GM18870 (cell line): ENCODE results near the gene TBX19.

ENCODE experiments used
- ATAC-seq: cut with Tn5 transposase; IDR thresholded peaks from one replicate; pipeline ENCODE4 v1.9.1; 2021; ENCODE audit warnings: moderate library complexity; ENCODE audit not compliant: unreplicated experiment

Gene TBX19

DNA sequence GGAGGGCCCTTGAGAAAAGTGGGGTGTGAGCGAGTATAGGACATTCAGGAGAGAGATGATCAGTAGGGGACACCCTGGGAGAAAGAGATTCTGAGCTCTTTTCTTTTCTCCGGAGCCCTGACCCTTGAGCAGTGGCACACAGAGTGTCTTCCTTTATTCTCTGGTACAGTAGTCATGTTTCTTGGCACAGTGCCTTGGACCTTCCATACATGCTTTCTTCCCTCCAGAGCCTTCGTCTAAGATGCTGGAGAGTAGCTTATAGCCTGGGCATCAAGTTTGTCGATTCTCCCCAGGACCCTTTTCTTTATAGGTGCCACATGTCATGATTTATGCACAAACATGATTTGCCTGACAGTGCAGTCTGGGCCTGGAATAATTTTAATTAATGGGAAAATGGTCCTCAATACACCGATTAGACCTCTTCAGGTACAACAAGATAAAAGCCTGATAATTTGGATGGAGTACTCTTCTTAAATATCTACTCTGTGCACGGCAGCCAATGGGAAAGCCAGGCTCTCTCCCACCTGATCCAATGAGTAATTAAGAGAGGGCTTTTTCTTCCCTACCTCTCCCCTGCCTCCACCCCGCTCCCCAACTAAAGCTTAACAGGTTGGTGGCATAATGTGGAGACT lies at the start of gene TBX19:
Gene TBX19 (plus strand): TSS at position 582 of the 632 bp plus-strand sequence. CDS start 214 bp downstream, outside the sequence.
- no peak for ATAC-seq

DNA sequence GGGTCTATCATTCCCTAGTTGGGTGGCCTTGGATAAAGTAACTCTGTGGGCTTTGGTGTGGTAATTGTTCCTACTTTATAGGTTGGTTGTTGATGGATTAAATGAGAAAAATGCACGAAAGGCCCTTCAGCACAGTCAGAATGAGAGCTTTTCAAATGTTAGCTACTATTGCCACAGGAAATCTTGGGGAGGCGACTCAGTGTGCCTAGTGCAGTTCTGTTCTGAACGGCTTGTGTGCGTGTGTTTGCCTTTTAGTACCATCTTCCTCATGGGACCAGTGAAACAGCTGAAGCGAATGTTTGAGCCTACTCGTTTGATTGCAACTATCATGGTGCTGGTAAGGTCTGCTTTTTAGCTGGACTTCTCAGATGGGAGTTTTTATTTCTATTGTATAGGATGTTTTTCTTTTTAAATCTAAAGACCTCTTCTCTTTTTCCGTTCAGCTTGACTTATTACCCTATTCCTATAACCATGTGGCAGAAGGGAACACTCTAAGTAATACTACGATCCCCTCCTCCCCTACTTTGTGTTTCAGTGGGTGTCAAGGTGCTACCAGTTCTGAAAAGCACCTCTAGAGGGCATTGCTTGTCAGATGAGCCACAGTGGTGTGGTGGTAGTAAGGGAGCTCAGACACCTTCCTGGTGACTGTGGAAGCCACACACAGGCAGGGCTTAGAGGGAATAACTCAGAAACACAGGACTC lies 45.7 kb upstream of the TBX19 start:
- no peak for ATAC-seq

DNA sequence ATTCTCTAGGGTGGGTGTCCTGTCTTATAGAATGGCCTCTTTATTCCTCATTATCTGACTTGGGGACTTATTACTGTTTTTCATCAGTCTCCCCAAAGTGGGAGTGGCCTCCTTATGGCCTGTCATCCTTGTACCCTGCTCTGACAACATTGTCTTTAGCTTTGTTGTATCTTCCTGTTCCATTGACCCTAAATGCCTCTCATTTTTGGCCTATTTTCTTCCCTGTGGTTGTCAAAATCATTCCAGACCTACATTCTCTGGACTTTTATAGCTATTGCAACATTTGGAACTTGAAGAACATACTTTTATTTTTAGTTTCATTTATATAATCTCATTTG lies 45.2 kb upstream of the TBX19 start:
- no peak for ATAC-seq

DNA sequence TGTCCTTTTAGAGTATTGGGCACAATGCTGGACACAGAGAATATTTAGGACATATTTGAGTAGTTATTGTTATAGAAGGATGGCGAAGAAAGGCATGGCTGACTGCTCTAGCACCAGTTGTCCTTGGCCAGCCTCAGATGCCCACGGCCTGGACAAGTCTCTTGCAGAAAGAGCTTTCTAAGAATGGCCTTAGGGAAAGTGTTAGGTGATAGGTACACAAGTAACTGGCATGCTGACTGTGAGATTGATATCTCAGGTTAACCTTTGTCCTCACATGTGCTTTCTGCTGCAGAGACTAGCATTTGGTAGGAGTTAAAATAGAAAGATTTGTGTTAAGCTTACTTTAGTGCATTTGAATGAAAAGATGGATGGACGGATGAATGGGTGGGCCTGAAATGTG lies 44.7 kb upstream of the TBX19 start:
- ATAC-seq = no peak

DNA sequence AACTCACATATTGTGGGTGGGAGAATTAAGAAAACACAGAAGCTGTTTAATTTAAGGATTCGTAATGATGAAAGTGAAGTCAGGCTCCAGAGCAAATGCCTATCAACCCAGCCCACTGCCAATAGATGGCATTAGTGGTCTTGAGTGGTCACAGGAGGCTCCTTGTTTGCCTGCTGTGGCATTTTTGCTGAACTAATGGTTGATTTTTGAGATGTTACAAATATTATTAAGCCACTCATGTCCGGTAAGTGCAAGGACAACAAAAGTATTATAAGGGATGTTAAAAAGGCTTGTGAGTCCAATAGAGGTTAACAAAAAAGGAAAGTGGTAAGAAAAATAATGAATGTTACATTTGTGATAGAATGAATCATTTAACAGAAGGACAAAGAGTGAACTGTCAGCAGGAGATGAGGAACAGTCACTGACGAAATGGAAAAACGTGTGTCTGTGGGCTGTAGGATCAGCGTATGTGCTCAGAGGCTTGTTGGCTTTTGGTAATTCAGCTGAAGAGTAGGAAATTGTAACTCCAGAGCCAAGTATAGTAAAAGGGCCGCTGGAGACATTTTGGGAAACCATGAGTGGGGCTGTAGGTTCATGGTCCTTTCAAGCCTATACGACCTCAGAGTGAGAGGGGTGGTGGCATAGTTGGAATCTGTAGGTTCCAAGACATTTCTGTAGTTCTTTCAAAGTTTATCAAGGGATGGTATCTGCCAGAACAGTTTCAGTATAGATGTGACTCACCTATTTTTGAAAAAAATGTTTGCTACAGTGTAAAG lies 43.7 kb upstream of the TBX19 start:
- no peak for ATAC-seq

DNA sequence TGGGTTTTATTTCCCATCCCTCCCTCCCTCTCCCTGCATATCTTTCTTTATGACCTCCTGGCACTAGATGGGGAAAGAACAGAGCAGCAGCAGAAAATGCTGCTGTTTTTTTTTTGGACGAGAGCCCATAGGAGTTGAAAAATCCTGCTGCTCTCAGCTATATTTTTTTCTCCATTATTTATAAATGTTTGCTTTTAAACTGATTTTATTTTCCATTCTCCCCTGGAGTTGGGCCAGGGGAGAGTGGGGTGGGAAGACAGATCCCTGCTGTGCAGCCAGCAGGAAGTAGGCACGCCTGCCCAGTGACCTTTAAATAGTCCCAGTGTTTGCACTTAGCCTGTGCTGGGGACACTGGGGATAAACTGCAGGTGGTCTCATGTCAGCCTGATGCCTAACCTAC lies 37.5 kb upstream of the TBX19 start:
- no peak for ATAC-seq

DNA sequence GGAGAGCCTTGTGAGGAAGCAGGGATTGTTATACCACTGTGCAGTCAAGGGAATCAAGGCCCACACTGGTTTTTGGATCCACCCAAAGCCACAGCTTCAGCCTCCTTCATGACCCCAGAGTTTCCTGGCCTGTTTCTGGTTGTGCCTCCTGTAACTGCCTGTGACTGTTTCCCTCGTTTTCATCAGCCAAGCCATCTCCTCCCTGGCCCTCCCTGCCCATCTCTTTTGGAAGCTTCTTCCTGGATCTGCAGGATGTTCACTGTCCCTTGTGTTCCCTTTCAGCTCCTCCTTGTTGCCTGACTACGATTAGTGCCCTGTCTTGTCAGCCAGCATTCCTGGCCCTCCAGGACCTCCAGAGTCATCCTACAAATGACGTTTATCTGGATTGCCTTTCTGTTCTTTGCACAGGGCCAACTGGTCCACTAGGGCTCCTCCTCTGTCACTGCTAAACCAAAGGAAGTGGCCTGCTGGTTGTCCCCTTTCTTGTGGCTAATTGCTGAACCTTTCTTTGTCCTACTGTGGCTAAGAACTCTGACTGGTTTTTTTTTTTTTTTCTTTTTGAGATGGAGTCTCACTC lies 37.0 kb upstream of the TBX19 start:
- no peak for ATAC-seq

DNA sequence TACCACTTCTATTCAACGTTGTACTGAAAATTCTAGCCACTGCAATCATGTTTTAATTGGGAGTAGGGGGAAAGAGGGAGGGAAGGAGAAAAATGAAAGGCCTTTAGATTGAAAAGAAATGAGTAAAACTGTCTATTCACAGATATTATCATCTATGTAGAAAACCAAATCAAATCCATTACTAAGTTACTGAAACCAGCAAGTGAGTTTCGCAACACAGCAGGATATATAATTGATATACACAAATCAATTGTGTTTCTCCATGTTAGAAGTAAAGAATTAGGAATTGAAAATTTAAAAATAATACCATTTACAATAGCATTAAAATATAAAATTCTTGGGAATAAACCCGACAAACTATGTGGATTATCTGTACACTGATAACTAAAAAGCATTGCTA lies 35.6 kb upstream of the TBX19 start:
- no peak for ATAC-seq

DNA sequence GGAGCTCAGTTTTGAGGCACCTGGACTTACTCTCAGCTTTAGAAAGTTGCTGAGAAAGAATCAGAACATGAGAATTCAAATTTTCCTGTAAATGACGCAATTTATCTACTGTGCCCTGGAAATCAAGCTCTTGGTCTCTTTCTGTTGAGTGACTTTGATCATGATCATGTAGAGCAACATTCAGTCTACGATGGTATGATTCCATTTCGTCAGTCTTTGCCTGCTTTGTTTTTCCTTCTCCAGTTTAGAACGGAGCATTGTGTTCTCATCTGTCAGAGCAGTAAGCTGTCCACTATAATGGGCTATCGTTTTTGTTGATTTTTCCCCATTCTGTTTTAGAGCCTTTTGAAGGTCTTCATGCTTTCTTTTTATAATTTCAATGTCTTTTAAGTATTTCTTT lies 34.2 kb upstream of the TBX19 start:
- ATAC-seq = no peak

DNA sequence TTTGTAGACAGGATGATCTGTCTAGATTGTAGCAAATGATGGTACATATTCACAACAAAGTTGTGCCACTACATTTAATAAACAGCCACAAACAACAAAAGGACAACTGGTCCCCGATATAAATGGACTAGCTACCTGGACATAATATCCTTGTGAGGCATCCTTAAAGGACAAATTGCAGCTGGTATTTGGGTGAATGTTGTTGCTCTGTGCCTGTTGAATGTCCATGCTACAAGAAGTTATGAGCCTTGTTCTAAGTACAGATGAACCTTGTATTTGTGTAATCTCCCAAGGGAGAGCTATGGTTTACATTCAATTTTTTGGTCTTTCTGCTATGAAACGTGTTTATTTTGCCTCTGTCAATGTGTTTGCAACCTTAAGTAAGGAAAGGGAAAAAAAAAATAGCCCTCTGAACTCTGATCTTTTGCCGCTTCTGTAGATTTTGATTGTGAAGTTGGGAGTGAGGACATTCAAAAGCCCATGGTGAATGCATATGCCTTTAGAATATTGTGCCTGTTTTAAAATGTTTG lies 28.4 kb upstream of the TBX19 start:
- ATAC-seq = no peak

DNA sequence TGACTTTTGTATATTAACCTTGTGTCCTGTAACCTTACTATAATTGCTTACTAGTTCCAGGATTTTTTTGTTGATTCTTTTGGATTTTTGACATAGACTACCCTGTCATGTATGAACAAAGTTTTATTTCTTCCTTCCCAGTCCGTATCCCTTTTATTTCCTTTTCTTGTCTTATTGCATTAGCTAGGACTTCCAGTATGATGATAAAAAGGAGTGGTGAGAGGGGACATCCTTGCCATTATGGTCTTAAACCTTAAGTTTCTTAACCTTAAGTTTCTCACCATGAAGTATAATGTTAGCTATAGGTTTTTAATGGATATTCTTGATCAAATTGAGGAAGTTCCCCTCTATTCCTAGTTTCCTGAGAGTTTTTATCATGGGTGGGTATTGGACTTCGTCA lies 24.5 kb upstream of the TBX19 start:
- ATAC-seq = no peak

DNA sequence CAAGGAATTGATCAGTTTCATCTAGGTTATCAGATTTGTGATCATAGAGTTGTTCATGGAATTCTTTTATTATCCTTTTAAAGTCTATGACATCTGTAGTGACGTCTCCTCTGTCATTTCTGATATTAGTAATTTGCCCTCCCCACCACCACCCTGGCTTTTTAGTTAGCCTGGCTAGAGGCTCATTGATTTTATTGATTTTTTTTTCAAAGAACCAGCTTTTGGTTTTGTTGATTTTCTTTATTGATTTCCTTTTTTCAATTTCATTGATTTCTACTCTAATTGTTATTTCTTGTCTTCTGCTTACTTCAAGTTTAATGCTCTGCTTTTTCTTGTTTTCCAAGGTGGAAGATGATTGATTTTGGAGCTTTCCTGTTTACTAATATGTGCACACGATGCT lies 23.3 kb upstream of the TBX19 start:
- no peak for ATAC-seq

DNA sequence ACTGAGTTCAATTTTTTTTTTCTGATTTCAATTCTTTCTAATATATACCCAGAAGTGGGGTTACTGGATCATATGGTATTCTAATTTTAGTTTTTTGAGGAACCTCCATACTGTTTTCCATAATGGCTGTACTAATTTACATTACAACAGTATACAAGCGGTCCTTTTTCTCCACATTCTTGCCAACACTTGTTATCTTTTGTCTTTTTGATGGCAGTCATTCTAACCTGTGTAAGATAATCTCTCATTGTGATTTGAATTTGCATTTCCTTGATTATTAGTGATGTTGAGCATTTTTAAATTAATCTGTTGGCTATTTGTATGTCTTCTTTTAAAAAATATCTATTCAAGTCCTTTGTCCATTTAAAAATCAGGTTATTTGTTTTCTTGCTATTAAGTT lies 21.1 kb upstream of the TBX19 start:
- ATAC-seq = no peak

DNA sequence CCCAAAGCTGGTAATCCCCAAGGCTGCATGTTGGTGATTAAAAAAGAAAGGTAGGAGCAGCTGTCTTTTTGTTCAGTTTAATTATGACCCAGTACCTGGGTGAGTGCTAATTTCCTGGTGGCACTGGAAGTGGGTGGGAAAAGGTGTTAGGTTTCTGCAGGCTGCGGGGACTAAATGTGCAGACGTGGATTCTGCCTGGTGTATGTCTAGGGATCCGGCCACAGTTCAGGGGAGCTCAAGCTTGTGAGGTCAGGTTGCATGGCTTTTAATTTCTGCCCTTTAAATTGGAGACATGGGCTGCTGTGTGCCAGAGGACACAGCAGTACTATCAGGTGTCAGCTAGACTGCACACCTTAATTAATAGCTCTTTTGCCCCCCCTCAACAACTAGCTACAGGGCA lies 20.3 kb upstream of the TBX19 start:
- ATAC-seq = no peak

DNA sequence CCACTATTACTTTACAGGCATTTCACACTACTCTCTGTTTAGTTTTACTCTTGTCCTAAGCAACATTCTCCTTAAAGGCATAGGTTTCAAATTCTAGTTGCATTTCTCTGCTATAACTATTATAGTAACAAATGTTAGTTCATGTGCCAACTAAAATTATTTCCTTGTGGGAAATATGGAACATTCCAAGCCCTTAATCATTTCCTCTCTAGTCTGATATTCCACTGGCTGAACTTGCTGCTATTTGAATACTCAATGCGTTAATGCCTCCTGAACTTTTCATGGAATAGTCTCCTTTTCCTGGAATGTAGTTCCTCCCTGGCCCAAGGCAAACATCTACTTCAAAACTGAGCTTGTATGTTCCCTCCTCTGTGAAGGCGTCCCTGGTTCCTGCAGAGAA lies 19.3 kb upstream of the TBX19 start:
- no peak for ATAC-seq

DNA sequence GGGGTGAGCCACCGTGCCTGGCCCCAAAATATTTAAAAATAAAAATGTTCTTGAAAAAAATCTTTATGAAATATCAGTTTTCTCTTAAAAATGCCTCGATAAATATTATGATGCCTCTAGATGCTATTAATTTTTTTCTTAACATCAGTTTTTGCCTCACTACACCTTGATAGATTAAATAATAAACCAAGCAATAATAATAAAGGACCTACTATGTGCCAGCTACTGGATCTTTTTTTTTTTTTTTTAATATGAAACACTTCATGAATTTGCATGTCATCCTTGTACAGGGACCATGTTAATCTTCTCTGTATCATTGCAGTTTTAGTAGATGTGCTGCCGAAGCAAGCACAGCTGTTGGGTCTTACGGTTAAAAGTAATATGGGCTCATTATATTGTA lies 17.5 kb upstream of the TBX19 start:
- no peak for ATAC-seq

DNA sequence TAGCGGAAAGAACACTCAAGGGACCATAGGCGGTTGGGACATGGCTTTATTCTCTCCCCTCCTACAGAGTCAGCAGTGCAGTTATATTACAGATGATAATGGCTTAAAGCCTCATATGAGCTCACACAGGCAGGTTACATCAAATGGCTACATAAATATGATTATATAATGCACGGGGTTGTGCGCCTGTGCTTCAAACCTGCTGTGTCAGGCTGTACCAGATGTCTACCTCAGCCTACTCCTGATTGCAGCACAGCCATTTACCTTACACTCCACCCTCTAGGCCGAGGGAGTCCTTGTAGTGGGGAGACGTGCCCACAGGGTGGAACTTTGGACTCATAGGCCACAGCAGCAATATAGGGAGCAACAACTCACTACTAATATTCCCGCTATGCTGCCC lies 16.4 kb upstream of the TBX19 start:
- no peak for ATAC-seq

DNA sequence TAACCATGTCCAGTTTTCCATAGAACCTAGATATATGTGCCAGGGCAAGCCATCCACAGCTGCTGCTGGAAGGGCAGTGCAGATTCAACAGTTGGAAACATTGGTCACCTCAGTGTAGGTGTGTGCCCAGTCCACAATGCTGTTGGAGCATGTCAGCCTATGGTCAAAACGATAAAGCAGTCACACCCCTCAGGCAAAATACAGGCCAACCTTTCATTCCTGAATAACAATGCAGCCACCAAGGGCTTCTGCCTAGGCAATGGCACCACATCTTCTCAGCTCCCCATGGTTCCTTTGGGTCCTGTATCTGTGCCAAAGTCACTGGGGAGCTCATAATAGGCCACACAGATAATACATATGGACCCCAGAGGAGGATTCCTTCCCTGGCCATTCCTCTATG lies 15.1 kb upstream of the TBX19 start:
- no peak for ATAC-seq

DNA sequence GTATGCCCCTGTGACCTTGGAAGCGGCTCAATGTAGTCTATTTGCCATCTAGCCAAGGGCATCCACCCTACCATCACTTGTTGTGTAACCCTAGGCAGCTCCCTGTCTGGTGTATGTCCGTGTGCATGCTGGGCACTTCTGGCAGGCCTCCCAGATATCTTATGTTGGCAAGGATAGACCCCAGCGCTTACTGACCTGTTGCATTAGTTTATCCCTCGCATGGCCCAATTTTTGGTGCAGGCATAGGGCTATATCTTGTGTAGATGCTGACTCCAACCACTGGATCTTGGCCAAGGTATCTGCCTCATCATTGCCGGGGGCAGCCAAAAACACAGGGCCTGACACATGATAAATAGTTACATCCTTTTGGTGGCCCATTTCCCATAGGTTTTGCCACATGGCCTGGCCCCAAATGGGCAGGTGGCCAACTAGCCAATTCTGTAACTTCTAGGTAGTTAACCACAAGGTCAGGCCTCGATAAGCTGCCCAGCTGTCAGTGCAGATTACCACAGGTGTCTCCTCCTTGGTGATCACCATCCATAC lies 14.0 kb upstream of the TBX19 start:
- no peak for ATAC-seq

DNA sequence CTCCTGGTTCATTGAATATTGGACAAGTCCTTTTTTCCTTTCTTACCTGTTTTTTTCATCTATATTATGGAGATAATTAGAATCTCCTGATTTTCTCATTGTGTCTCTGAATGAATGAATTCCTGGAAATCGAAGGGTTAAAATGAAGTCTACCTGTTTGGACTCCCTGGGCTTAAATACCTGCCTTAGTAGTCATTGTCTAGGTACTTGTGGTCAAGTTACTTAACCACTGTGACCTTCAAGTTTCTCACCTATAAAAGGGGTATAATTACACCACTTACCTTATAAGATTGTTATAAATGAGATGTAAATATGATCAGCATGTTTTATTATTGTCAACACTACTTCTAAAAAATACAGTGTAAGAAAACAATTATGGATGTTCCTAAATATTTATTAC lies 9.0 kb upstream of the TBX19 start:
- ATAC-seq = no peak

DNA sequence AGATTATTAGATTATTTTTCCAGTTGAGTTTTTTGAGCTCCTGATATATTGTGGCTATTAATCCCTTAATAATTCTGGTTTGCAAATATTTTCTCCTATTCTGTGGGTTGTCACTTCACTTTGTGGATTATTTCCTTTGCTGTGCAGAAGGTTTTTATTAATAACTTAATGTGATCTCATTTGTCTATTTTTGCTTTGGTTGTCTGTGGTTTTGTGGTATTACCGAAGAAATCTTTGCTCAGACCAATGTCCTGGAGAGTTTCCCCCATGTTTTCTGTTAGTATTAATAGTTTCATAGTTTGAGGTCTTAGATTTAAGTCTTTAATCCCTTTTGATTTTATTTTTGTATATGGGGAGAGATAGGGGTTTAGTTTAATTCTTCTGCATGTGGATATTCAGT lies 7.1 kb upstream of the TBX19 start:
- ATAC-seq = no peak
